Nephron progenitor cell (in vitro differentiated cells): Measurements from ENCODE around the gene RAB36.

Source experiments
- DNase-seq: peaks from one replicate; pipeline ENCODE4 v3.0.0; 2021
- H3K27ac Mint-ChIP-seq: 2 replicates; pipeline ENCODE4 v1.8.0; 2021; ENCODE audit warnings: mild to moderate bottlenecking, moderate library complexity, mixed read lengths
- H3K27me3 Mint-ChIP-seq: 2 replicates; pipeline ENCODE4 v1.8.0; 2021; ENCODE audit warnings: mild to moderate bottlenecking, low read depth, mixed read lengths; ENCODE audit not compliant: poor library complexity
- H3K36me3 Mint-ChIP-seq: 2 replicates; pipeline ENCODE4 v1.8.0; 2021; ENCODE audit warnings: low read depth, mixed read lengths
- H3K4me1 Mint-ChIP-seq: 2 replicates; pipeline ENCODE4 v1.8.0; 2021; ENCODE audit warnings: mixed read lengths
- H3K4me3 Mint-ChIP-seq: 2 replicates; pipeline ENCODE4 v1.8.0; 2021; ENCODE audit warnings: mild to moderate bottlenecking, moderate library complexity, mixed read lengths
- H3K9me3 Mint-ChIP-seq: 2 replicates; pipeline ENCODE4 v1.8.0; 2021; ENCODE audit warnings: mild to moderate bottlenecking, moderate library complexity, mixed read lengths
- CTCF ChIP-seq: fragments of 200-600 bp; sonication (generic); IDR thresholded peaks from 2 replicates; pipeline ENCODE4 v1.5.0; 2021; ENCODE audit warnings: antibody characterized with exemption

Gene RAB36

GRCh38 chr22:23103199-23103954 is 41.9 kb upstream of the RAB36 start:
- DNase-seq = no peak

DNA sequence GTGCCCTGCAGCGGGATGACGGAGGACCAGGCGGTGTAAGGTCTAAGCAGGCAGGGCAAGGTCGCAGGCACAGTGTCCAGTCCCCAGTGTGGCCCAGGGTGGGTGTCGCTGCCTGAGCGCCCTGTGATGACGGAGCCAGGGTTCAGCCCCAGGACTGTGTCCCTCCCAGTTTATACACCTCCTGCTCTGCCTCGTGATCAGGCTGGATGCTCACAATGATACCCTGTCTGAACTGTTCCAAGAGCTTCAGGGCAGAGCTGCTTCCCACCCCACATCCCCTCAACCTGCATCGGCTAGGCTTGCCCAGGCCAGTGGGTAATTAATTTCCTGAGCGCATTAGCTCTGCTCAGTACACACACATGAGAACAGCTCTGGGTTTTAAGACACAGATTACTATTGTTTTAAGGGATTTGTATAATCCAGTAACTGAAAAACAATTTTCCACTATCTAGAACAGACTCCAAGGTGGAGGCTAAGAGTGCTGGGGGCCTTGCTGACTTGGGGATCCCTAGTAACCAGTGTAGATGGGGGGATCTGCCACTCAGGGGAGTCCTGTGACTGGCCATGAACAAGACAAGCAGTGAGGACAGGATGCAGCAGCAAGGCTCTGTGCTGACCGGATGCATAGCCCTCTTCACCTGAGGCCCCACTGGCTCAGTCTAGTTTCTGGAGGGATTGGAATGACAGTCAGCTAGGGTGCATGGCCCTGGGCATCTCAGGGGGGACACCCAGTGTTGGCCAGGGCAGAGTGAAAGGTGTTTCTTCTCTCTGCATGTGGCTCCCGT is 40.9 kb upstream of the RAB36 start:
- Mint-ChIP-seq H3K4me3 (no peak overlapping the region), H3K27me3 (peaks cover 5% of the 10 kb centered on the region), H3K27ac (no peak overlapping the region), H3K9me3 (no peaks in the 10 kb centered on the region), H3K36me3 (no peaks in the 10 kb centered on the region), H3K4me1 (peaks cover 6% of the 10 kb centered on the region)
- TF ChIP-seq CTCF = no peak
- DNase-seq = no peak

More at GRCh38 chr22:23103199-23103954, 41.9 kb upstream of the RAB36 start:
- peaks cover 4% of the 10 kb centered on the region for H3K27me3 Mint-ChIP-seq
- no peaks in the 10 kb centered on the region for H3K36me3 Mint-ChIP-seq
- H3K27ac Mint-ChIP-seq = peak overlapping the region; percentile 81
- peaks cover 6% of the 10 kb centered on the region for H3K4me1 Mint-ChIP-seq
- TF ChIP-seq CTCF = no peak
- H3K9me3 Mint-ChIP-seq = no peaks in the 10 kb centered on the region
- H3K4me3 Mint-ChIP-seq = no peak overlapping the region

DNA sequence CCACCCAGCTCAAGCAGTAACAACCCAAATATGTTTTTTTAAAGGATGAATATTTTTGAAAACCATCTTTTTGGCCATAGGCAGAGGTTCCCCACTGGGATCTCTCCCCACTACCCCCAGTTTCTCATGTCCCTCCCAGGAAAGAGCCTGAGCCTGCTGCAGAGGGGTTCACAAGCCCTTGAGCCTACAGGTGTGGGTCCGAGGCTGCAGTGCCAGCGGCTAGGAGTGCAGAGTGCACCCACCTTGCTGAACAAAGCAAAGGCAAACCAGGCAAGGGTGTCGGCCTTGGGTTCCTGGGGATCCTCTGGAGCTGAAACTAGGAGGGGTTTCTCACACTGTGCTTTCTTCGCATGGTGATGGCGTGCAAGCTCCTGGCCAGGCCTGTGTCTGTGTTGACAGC is 40.0 kb upstream of the RAB36 start:
- Mint-ChIP-seq H3K4me1 (peaks cover 10% of the 10 kb centered on the region), H3K36me3 (no peaks in the 10 kb centered on the region)
- TF ChIP-seq CTCF = no peak

GRCh38 chr22:23105919-23106318 is 39.4 kb upstream of the RAB36 start:
- Mint-ChIP-seq H3K4me1 (peaks cover 16% of the 10 kb centered on the region), H3K27me3 (peaks cover 6% of the 10 kb centered on the region), H3K27ac (no peak overlapping the region), H3K36me3 (no peaks in the 10 kb centered on the region), H3K9me3 (no peaks in the 10 kb centered on the region), H3K4me3 (no peak overlapping the region)
- DNase-seq = no peak
- no peak for TF ChIP-seq CTCF

More for the DNA sequence above, 40.0 kb upstream of the RAB36 start:
- DNase-seq = no peak
- Mint-ChIP-seq H3K27ac (no peak overlapping the region), H3K4me3 (no peak overlapping the region), H3K9me3 (no peaks in the 10 kb centered on the region), H3K27me3 (peaks cover 6% of the 10 kb centered on the region)

GRCh38 chr22:23106344-23106743 is 38.9 kb upstream of the RAB36 start:
- H3K4me3 Mint-ChIP-seq = no peak overlapping the region
- no peak for TF ChIP-seq CTCF
- peaks cover 20% of the 10 kb centered on the region for H3K4me1 Mint-ChIP-seq
- H3K36me3 Mint-ChIP-seq = no peaks in the 10 kb centered on the region
- no peaks in the 10 kb centered on the region for H3K9me3 Mint-ChIP-seq
- DNase-seq = no peak
- H3K27ac Mint-ChIP-seq = no peak overlapping the region
- peaks cover 6% of the 10 kb centered on the region for H3K27me3 Mint-ChIP-seq
